ENCODE data around the gene EPHB3. TPM values are rescaled to one million over a fixed set of nuclear protein-coding genes. Genes with fewer than 3 reads are reported as not detected.

The EPHB3 gene
- total RNA-seq, 1 experiment from 2014 or later, result 6.0 TPM

GRCh38 chr3:184537885-184538665 lies 23.5 kb upstream of the EPHB3 start:
- ATAC-seq, result no peak
- in situ Hi-C loops (cut with HindIII; ENCODE audit: low pct_unique_long_range_greater_than_20kb, low sequenced_read_pairs), result no loop called here
- ChIA-PET CTCF (interaction anchor here (1.0 to 6.2 kb wide), 2 partner anchors 12 to 165 kb away, joined by 4 to 53 read pairs; no protein-coding TSS in a partner anchor), POLR2A (no interaction called here)
- H3K36me3 ChIP-seq (ENCODE audit: control insufficient read depth, insufficient read depth, low read length), result no peaks in the 10 kb centered on the region
- TF ChIP-seq SIN3A (IDR thresholded peaks at IDR 0.05; ENCODE audit: borderline replicate concordance, insufficient read depth, low read depth, low read length) (no peak), REST (IDR thresholded peaks at IDR 0.05; ENCODE audit: insufficient read depth in 1 of 2, low read depth in 2 of 2, low read length in 1 of 2) (no peak), TCF7L2 (IDR thresholded peaks at IDR 0.05; ENCODE audit: low read depth, low read length) (no peak), POLR2AphosphoS5 (IDR thresholded peaks at IDR 0.05; ENCODE audit: low read depth, low read length) (no peak)
- TF ChIP-seq, protein P1, sequence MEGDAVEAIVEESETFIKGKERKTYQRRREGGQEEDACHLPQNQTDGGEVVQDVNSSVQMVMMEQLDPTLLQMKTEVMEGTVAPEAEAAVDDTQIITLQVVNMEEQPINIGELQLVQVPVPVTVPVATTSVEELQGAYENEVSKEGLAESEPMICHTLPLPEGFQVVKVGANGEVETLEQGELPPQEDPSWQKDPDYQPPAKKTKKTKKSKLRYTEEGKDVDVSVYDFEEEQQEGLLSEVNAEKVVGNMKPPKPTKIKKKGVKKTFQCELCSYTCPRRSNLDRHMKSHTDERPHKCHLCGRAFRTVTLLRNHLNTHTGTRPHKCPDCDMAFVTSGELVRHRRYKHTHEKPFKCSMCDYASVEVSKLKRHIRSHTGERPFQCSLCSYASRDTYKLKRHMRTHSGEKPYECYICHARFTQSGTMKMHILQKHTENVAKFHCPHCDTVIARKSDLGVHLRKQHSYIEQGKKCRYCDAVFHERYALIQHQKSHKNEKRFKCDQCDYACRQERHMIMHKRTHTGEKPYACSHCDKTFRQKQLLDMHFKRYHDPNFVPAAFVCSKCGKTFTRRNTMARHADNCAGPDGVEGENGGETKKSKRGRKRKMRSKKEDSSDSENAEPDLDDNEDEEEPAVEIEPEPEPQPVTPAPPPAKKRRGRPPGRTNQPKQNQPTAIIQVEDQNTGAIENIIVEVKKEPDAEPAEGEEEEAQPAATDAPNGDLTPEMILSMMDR (IDR thresholded peaks at IDR 0.05), result no peak
- no peaks in the 10 kb centered on the region for H3K9me3 ChIP-seq (ENCODE audit: control insufficient read depth, insufficient read depth, low read depth, low read length)
- no peak for DNase-seq (ENCODE audit: low read depth, low spot score)
- no peak overlapping the region for H3K4me3 ChIP-seq (ENCODE audit: low read depth in 2 of 2, low read length in 2 of 2)
- no TSS peak for BruUV-seq (replicated peaks)
- no peak overlapping the region for H3K27ac ChIP-seq (ENCODE audit: low read length)
- H3K27me3 ChIP-seq (ENCODE audit: control insufficient read depth, insufficient read depth, low read length), result peaks cover 25% of the 10 kb centered on the region
- intact Hi-C loops (cut with micrococcal nuclease; ENCODE audit: unreplicated experiment), result no loop called here
- no peaks in the 10 kb centered on the region for H3K4me1 ChIP-seq (ENCODE audit: control insufficient read depth, insufficient read depth, low read length)

- ATAC-seq (no peak), DNase-seq (ENCODE audit: low read depth, low spot score) (no peak)
- in situ Hi-C loops (cut with HindIII; ENCODE audit: low pct_unique_long_range_greater_than_20kb, low sequenced_read_pairs), result no loop called here
- Histone ChIP-seq H3K27ac (ENCODE audit: low read length) (no peak overlapping the region), H3K4me3 (ENCODE audit: low read depth in 2 of 2, low read length in 2 of 2) (no peak overlapping the region), H3K27me3 (ENCODE audit: control insufficient read depth, insufficient read depth, low read length) (peaks cover 20% of the 10 kb centered on the region), H3K4me1 (ENCODE audit: control insufficient read depth, insufficient read depth, low read length) (no peaks in the 10 kb centered on the region), H3K36me3 (ENCODE audit: control insufficient read depth, insufficient read depth, low read length) (no peaks in the 10 kb centered on the region), H3K9me3 (ENCODE audit: control insufficient read depth, insufficient read depth, low read depth, low read length) (no peaks in the 10 kb centered on the region)
- ChIA-PET CTCF (interaction anchor here (0.6 to 6.2 kb wide), 3 partner anchors 24 to 166 kb away, joined by 3 to 53 read pairs (median 3); no protein-coding TSS in a partner anchor), POLR2A (interaction anchor here (0.5 kb wide), 1 partner anchor 11 kb away, joined by 3 read pairs; no protein-coding TSS in a partner anchor)
- TF ChIP-seq POLR2AphosphoS5 (IDR thresholded peaks at IDR 0.05; ENCODE audit: low read depth, low read length) (no peak), TCF7L2 (IDR thresholded peaks at IDR 0.05; ENCODE audit: low read depth, low read length) (no peak), REST (IDR thresholded peaks at IDR 0.05; ENCODE audit: insufficient read depth in 1 of 2, low read depth in 2 of 2, low read length in 1 of 2) (no peak), SIN3A (IDR thresholded peaks at IDR 0.05; ENCODE audit: borderline replicate concordance, insufficient read depth, low read depth, low read length) (no peak)
- TF ChIP-seq, protein P1 (IDR thresholded peaks at IDR 0.05), result no peak
- intact Hi-C loops (cut with micrococcal nuclease; ENCODE audit: unreplicated experiment), result no loop called here
- no TSS peak for BruUV-seq (replicated peaks)
Observed at GRCh38 chr3:184538666-184539431, 22.7 kb upstream of the EPHB3 start.

Data from Panc1 (cell line).